ENCODE results near the gene S100A3.

DNA sequence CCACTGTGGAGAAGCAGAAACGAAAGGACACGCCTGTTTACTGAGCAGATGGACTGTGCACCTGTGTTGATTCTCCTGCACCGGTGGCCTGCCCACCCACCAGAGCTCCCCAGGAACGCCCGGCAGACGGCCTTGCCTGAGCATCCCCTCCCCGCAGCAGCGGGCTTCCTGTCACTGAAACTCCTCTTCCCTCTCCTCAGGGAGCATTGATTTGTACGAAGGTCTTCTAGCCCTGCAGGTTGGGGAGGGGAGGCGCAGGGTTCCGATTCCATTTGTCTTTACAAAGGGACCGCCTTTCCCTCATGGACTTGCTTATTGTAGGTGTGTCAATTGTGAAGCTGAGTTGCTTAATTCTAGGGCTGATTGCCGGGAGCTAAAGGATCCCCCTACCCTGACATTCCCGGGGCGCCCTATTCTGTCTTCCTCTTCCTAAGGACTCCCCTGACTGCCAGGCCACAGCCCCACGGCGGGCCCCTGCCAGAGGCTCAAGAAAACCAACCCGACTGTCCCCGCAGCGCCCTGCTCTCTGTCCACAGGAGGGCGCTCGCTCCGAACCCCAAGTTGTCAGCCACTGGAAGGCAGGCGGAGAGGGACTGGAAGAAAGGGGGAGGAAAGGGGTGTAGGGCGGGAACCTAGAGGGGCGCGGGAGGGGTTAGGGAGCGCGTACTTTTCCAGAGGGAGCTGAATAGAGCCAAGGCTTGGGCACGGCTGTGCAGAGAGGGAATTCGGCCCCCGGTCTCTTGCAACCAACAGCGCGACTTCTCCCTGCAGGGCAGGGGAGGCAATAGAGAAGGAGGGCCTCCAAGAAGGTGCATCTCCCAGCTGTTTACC lies 16.1 kb downstream of the S100A3 start:
- TF ChIP-seq, protein P1, sequence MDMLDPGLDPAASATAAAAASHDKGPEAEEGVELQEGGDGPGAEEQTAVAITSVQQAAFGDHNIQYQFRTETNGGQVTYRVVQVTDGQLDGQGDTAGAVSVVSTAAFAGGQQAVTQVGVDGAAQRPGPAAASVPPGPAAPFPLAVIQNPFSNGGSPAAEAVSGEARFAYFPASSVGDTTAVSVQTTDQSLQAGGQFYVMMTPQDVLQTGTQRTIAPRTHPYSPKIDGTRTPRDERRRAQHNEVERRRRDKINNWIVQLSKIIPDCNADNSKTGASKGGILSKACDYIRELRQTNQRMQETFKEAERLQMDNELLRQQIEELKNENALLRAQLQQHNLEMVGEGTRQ (IDR thresholded peaks at IDR 0.05) = no peak
- TF ChIP-seq, protein P2, sequence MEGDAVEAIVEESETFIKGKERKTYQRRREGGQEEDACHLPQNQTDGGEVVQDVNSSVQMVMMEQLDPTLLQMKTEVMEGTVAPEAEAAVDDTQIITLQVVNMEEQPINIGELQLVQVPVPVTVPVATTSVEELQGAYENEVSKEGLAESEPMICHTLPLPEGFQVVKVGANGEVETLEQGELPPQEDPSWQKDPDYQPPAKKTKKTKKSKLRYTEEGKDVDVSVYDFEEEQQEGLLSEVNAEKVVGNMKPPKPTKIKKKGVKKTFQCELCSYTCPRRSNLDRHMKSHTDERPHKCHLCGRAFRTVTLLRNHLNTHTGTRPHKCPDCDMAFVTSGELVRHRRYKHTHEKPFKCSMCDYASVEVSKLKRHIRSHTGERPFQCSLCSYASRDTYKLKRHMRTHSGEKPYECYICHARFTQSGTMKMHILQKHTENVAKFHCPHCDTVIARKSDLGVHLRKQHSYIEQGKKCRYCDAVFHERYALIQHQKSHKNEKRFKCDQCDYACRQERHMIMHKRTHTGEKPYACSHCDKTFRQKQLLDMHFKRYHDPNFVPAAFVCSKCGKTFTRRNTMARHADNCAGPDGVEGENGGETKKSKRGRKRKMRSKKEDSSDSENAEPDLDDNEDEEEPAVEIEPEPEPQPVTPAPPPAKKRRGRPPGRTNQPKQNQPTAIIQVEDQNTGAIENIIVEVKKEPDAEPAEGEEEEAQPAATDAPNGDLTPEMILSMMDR (IDR thresholded peaks at IDR 0.05) = peak; percentile 92
- TF ChIP-seq PHF8 (IDR thresholded peaks at IDR 0.05; ENCODE audit: borderline replicate concordance, low read depth) (no peak), POLR2A (IDR thresholded peaks at IDR 0.05; ENCODE audit: low read length) (peak; percentile 40)

Measured in A549 (cell line).